ENCODE measurements around the gene GPR17. TPM values are rescaled to one million over a fixed set of nuclear protein-coding genes. Genes with fewer than 3 reads are reported as not detected.

The GPR17 gene
- total RNA-seq, 2 donors from 2014 or later = 0.16 to 0.20 TPM

- Histone ChIP-seq H3K4me1 (no peaks in the 10 kb centered on the region), H3K27ac (no peak overlapping the region), H3K27me3 (no peaks in the 10 kb centered on the region), H3K9me3 (no peaks in the 10 kb centered on the region), H3K4me3 (no peak overlapping the region), H3K36me3 (no peaks in the 10 kb centered on the region), H3K9ac (ENCODE audit: low read depth in 2 of 2, low read length in 2 of 2) (no peak overlapping the region)
- intact Hi-C loops (cut with DNase I) = no loop called here
- TF ChIP-seq CTCF (IDR thresholded peaks at IDR 0.05) = no peak
- no peak for DNase-seq
These were observed 42.5 kb downstream of the GPR17 start for GRCh38 chr2:127688405-127688804.

GRCh38 chr2:127690696-127691095 lies 44.7 kb downstream of the GPR17 start:
- H3K36me3 ChIP-seq = no peaks in the 10 kb centered on the region
- no peaks in the 10 kb centered on the region for H3K9me3 ChIP-seq
- H3K27ac ChIP-seq = no peak overlapping the region
- H3K4me3 ChIP-seq = no peak overlapping the region
- no peaks in the 10 kb centered on the region for H3K27me3 ChIP-seq
- no peak for DNase-seq
- H3K9ac ChIP-seq (ENCODE audit: low read depth in 2 of 2, low read length in 2 of 2) = no peak overlapping the region
- H3K4me1 ChIP-seq = no peaks in the 10 kb centered on the region
- no peak for TF ChIP-seq CTCF (IDR thresholded peaks at IDR 0.05)
- intact Hi-C loops (cut with DNase I) = no loop called here

DNA sequence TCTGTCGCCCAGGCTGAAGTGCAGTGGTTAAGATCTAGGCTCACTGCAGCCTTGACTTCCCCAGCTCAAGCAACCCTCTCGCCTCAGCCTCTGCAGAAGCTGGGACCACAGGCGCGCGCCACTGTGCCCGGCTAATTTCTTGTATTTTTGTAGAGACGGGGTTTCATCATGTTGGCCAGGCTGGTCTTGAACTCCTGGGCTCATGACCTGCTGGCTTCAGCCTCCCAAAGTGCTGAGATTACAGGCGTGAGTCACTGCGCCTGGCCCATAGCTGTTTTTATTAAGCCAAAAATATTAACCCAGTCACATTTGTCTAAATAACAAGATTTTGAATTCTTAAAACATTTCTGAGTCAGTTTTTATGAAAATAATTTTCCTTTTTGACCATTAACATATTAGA lies 49.0 kb downstream of the GPR17 start:
- Histone ChIP-seq H3K36me3 (no peaks in the 10 kb centered on the region), H3K9me3 (no peaks in the 10 kb centered on the region), H3K9ac (ENCODE audit: low read depth in 2 of 2, low read length in 2 of 2) (no peak overlapping the region), H3K27ac (no peak overlapping the region), H3K27me3 (no peaks in the 10 kb centered on the region), H3K4me1 (no peaks in the 10 kb centered on the region), H3K4me3 (no peak overlapping the region)
- no peak for TF ChIP-seq CTCF (IDR thresholded peaks at IDR 0.05)
- intact Hi-C loops (cut with DNase I) = no loop called here
- DNase-seq = no peak

DNA sequence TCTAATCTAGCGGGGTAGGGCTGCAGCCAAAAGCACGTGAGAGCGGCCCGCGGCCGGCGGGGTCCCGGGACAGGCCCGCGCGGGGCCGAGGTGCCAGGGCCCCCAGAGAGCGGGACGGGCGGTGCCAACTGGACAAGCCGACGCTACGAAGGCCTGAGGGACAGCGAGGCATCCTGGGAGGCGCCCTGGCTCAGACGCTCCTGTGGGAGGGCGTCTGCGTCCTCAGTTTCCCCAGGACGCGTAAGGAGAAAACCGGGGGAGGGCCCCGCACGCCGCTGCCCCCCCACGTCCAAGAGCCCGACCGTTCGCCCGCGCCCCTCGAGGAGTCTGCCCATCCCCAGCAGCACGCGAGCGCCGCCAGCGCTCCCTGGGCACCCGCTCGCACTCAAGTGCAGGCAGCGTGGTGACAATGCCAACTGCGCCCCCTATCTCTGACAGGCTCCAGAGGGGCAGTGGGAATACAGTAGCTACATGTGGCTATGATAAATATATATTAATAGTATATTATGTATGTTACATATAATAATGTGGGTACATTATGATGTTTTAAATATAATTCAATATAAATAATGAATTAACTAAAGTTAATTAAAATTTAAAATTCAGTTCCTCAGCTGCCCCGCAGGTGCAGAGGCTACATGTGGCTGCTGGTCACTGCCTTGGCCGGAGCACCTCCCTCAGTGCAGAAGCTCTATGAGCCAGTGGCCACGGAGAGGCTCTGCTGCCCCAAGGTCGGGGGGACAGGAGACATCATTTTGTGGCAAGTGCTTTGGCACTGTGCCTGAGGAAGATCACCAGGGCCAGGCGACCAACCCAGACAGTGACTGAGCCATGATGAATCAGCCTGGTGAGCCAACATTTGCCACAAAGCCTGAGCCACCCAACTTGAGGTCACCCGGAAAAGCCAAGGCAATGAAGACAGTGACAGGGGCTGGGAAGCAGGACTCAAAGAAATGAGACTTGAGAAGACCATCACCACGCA lies 49.8 kb downstream of the GPR17 start:
- no peak overlapping the region for H3K27ac ChIP-seq
- peak; percentile 48 for TF ChIP-seq CTCF (IDR thresholded peaks at IDR 0.05)

GRCh38 chr2:127697482-127698180 lies 51.7 kb downstream of the GPR17 start:
- TF ChIP-seq CTCF (IDR thresholded peaks at IDR 0.05) = no peak
- no peak for DNase-seq
- intact Hi-C loops (cut with DNase I) = no loop called here
- no peak overlapping the region for H3K9ac ChIP-seq (ENCODE audit: low read depth in 2 of 2, low read length in 2 of 2)
- H3K9me3 ChIP-seq = no peaks in the 10 kb centered on the region
- peaks cover 9% of the 10 kb centered on the region for H3K4me1 ChIP-seq
- no peaks in the 10 kb centered on the region for H3K27me3 ChIP-seq
- H3K27ac ChIP-seq = no peak overlapping the region
- H3K4me3 ChIP-seq = no peak overlapping the region
- H3K36me3 ChIP-seq = no peaks in the 10 kb centered on the region

More for the DNA sequence above, 49.8 kb downstream of the GPR17 start:
- Histone ChIP-seq H3K4me3 (no peak overlapping the region), H3K4me1 (peaks cover 6% of the 10 kb centered on the region), H3K36me3 (no peaks in the 10 kb centered on the region), H3K27me3 (no peaks in the 10 kb centered on the region), H3K9ac (ENCODE audit: low read depth in 2 of 2, low read length in 2 of 2) (no peak overlapping the region), H3K9me3 (no peaks in the 10 kb centered on the region)
- DNase-seq = peak; percentile 75
- intact Hi-C loops (cut with DNase I) = no loop called here

Measured in colonic mucosa (tissue), 4 donors.